K562 treated with DMSO at 1 percent for 48 hours (cell line): ENCODE results near the gene SLC38A5. TPM values are rescaled to one million over a fixed set of nuclear protein-coding genes. Genes with fewer than 3 reads are reported as not detected.

Source experiments
- total RNA-seq: library from RNA; unstranded; fragments of 300-600 nt; gene quantifications from 2 replicates; pipeline ENCODE4 v1.2.3, GENCODE V29; 2022; ENCODE audit warnings: low replicate concordance; ENCODE audit errors: extremely low read depth

Gene SLC38A5
- not detected in 2 replicates for total RNA-seq

DNA sequence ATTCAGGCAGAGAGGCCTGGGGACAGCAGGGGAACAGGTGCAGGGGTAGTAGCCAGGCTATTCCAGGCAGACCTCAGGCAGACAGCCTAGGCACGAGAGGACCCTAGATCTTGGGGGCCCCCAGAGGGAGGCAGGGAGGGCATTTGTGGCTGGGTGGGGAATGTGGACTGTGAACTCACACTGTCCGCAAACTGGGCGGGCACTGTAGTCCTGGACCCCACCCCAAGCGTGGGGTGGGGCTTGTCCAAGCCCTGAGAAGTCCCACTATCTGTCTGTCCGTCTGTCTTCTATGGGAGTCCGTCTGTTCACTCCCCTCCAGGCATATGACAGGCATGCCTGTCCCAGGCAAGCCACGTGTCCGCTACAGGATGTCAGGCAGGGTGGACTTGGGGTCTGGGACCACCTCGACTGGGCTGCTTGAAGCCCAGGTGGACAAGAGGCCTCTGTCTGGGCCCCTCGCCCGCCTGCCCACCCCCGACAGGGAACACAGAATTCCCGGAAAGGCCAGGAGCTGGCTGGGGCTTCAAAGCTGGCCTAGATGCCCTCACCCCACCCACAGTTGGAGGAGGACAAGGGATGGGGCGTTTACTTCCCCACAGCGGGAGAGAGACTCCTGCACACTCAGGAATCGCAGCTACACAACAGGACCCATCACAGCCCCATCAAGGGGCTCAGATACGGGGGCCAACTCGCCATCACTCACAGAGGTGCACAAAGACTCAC is at the start of gene SLC38A5:
Gene SLC38A5 (minus strand): TSS at position 151 of the 723 bp plus-strand sequence. CDS start 2,336 bp downstream, outside the sequence.

DNA sequence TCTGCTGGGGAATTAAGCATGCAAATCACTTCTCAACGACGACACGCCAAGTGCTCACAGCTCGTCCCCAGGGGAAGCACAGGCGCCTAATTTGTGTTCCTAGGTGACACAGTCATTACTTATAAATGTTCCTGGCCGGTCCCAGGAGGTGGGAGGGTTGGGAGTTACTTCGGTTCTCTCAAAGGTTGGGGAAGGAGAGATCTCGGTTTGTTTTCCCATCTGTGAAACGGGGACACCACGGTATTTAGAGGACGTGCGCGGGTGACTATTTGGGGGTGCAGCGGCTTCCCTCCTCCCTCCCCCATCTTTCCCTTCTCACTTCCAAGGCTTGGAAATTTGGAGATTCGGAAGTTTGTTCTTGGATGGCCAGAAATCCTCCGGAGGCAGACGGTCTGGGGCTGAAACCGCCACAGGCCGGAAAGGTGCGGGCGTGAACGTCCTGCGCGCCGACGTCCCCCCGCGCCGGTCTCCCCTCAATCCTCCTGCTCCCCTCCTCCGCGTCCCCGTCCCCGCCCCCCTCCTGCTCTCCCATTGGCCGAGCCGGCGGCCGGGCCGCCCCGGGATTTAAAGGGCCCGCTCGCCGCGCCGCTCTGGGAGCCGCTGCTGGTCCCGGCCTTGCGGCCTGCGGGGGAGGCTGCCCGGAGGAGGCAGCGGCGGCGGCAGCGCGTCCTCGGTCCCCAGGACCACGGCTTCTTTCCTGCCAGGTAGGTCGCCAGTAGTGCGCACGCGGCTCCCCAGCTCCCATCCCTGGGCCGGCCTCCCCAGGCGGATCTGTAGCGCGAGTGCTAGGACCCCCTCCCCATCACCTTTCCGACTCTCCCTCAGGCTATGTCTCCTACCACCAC is 38.6 kb upstream of the SLC38A5 start, which contains the start of gene PORCN:
Gene PORCN (plus strand): TSS at position 593 of the 845 bp plus-strand sequence. CDS start 829 bp downstream, outside the sequence.

DNA sequence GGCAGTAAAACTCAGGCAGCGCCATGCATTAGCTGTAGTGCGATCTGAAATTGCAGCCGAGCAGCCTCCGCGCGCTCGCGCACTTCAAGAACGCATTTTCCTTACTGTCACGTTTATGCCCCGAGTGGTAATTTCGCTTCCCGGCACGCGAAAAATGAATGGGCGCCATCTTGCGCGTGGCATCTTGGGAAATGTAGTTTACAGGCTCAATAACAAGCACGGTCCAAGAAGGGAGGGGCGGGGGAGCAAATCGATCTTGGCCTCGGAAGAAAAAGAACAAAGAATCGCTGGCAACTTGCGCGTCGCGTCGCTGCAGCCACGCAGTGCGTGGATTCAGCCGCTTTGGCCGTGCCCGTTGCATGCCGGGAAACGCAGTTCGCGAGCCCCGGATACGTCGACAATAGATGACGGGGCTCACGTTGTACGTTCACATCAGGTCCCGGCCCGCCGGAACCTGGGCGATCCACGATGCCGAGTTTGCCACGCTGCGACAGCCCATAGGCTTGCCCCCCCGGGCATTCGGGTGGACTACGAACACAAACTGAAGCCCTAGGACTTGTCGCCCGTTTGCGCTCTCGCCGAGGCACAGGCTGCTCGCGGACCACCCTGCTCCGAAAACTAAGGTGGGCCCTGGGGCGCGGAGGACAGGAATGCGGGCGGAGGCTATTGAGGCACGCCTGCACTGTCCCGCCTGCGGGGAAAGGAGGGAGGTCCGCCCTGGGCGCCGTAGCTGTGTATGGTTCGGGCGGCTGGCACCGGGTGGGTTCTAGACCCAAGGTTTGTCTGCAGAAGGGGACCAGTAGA is 5.9 kb upstream of the SLC38A5 start, which contains the start of gene FTSJ1:
Gene FTSJ1 (plus strand): TSS at position 426 of the 804 bp plus-strand sequence. CDS start 1,849 bp downstream, outside the sequence.

DNA sequence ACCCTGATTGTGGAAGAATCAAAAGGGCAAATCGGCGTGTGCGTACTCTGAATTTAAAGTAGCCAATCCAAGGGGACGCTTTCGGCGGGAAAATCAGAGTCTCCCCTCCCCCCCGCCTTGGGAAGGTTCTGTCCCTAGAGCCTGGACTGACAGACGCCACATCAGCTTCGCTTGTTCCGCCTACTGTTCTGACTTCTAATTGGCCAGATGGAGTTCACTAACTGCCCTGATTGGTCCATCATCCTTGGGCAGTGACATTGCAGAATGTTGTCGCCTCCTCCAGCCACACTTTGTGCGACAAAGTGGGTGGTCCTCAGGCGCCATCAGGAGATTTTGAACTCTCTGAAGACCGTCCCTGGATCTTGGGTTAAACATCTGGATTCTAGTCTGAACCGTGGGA is 58.2 kb downstream of the SLC38A5 start, which contains the start of gene SSX4B:
Gene SSX4B (minus strand): TSS at position 101 of the 400 bp plus-strand sequence. CDS start 588 bp downstream, outside the sequence.

Other genes with a start within 250 kb of the SLC38A5 start
- gene SSX1, start 214.9 kb downstream of the SLC38A5 start, total RNA-seq: not detected in 2 replicates
- not detected in 2 replicates for gene SSX3, start 113.6 kb downstream of the SLC38A5 start, total RNA-seq
- gene SSX4, start 86.7 kb downstream of the SLC38A5 start, total RNA-seq: not detected in 2 replicates
- not detected in 2 replicates for gene SSX4B, start 58.3 kb downstream of the SLC38A5 start, total RNA-seq
- gene FTSJ1, start 5.9 kb upstream of the SLC38A5 start, total RNA-seq: not detected in 2 replicates
- gene PORCN, start 38.7 kb upstream of the SLC38A5 start, total RNA-seq: not detected in 2 replicates
- gene EBP, start 51.5 kb upstream of the SLC38A5 start, total RNA-seq: not detected in 2 replicates
- not detected in 2 replicates for gene TBC1D25, start 69.5 kb upstream of the SLC38A5 start, total RNA-seq
- gene RBM3, start 104.2 kb upstream of the SLC38A5 start, total RNA-seq: not detected in 2 replicates
- gene WDR13, start 127.2 kb upstream of the SLC38A5 start, total RNA-seq: not detected in 2 replicates
- gene WAS, start 213.5 kb upstream of the SLC38A5 start, total RNA-seq: not detected in 2 replicates
- not detected in 2 replicates for gene SUV39H1, start 226.5 kb upstream of the SLC38A5 start, total RNA-seq